SU-DHL-6 (cell line): ENCODE data around the gene RASGRF1.

Experiments
- H2AFZ ChIP-seq: fragments of 200-600 bp; sonication (generic); 2 replicates; pipeline ENCODE4 v1.6.1; 2014; ENCODE audit warnings: low read depth, mild to moderate bottlenecking, moderate library complexity, mixed read lengths, antibody characterized with exemption, low read length; ENCODE audit not compliant: severe bottlenecking
- H3F3A ChIP-seq: fragments of 200-600 bp; shearing (Covaris generic); 2 replicates; pipeline ENCODE4 v1.6.0; 2016; ENCODE audit warnings: antibody characterized with exemption, mild to moderate bottlenecking; ENCODE audit not compliant: insufficient read depth
- H3K27ac ChIP-seq: fragments of 200-600 bp; sonication (generic); 2 replicates; pipeline ENCODE4 v1.5.1; 2016; ENCODE audit warnings: low read depth, mild to moderate bottlenecking, low read length, moderate library complexity, mixed read lengths
- H3K27me3 ChIP-seq: fragments of 200-600 bp; sonication (generic), shearing (Covaris generic); 2 replicates; pipeline ENCODE4 v1.6.0; 2014; ENCODE audit warnings: mild to moderate bottlenecking, low read length
- H3K36me3 ChIP-seq: fragments of 200-600 bp; sonication (generic); 2 replicates; pipeline ENCODE4 v1.6.1; 2014; ENCODE audit warnings: mild to moderate bottlenecking, low read length, mixed read lengths
- H3K4me2 ChIP-seq: fragments of 300-600, 200-600 bp; shearing (Covaris generic), sonication (generic); 2 replicates; pipeline ENCODE4 v1.6.0; 2014; ENCODE audit warnings: low read length, low read depth, mild to moderate bottlenecking; ENCODE audit not compliant: poor library complexity, severe bottlenecking
- H3K4me3 ChIP-seq: fragments of 200-600 bp; sonication (generic); 2 replicates; pipeline ENCODE4 v1.5.1; 2014; ENCODE audit warnings: antibody characterized with exemption, low read length, mild to moderate bottlenecking, mixed read lengths; ENCODE audit not compliant: insufficient read depth, poor library complexity, severe bottlenecking
- H3K79me2 ChIP-seq: fragments of 200-600 bp; sonication (generic); 2 replicates; pipeline ENCODE4 v1.6.1; 2014; ENCODE audit warnings: mild to moderate bottlenecking, low read length, moderate library complexity; ENCODE audit not compliant: insufficient read depth
- H3K9ac ChIP-seq: fragments of 200-600 bp; sonication (generic); 2 replicates; pipeline ENCODE4 v1.7.0; 2014; ENCODE audit warnings: mild to moderate bottlenecking, low read length
- H3K9me2 ChIP-seq: fragments of 200-600 bp; sonication (generic); replicated peaks from 2 replicates; pipeline ENCODE4 v1.6.1; 2014; ENCODE audit warnings: low read length; ENCODE audit not compliant: insufficient read depth
- H3K9me3 ChIP-seq: fragments of 200-600 bp; sonication (generic); 2 replicates; pipeline ENCODE4 v1.6.1; 2014; ENCODE audit warnings: low read length, mixed read lengths; ENCODE audit not compliant: insufficient read depth
- H4K20me1 ChIP-seq: fragments of 200-600 bp; sonication (generic); 2 replicates; pipeline ENCODE4 v1.6.1; 2014; ENCODE audit warnings: low read depth, mild to moderate bottlenecking, antibody characterized with exemption, low read length, moderate library complexity, mixed read lengths
- CTCF ChIP-seq: fragments of 200-600 bp; sonication (generic); IDR thresholded peaks from one replicate; pipeline ENCODE4 v1.5.1; 2017; ENCODE audit warnings: antibody characterized with exemption, mild to moderate bottlenecking, low read length, moderate library complexity; ENCODE audit not compliant: insufficient read depth, poor library complexity, severe bottlenecking
- EZH2phosphoT487 ChIP-seq: fragments of 200-600 bp; sonication (generic), shearing (Covaris generic); conservative IDR thresholded peaks from 2 replicates; pipeline ENCODE4 v1.6.1; 2018; ENCODE audit warnings: mild to moderate bottlenecking, antibody characterized with exemption, low read length, moderate library complexity, mixed read lengths

RASGRF1 gene

GRCh38 chr15:79122991-79123390 is 32.4 kb upstream of the RASGRF1 start:
- Histone ChIP-seq H3K9ac (no peak overlapping the region), H4K20me1 (no peaks in the 10 kb centered on the region), H3K27me3 (no peaks in the 10 kb centered on the region), H3K36me3 (no peaks in the 10 kb centered on the region), H3K79me2 (no peaks in the 10 kb centered on the region), H3K9me2 (no peaks in the 10 kb centered on the region), H3K27ac (no peak overlapping the region), H3K4me2 (no peak overlapping the region), H3K9me3 (no peaks in the 10 kb centered on the region), H3K4me3 (no peak overlapping the region), H2AFZ (no peak overlapping the region), H3F3A (no peaks in the 10 kb centered on the region)
- no peak for TF ChIP-seq EZH2phosphoT487
- TF ChIP-seq CTCF: no peak

- Histone ChIP-seq H2AFZ (no peak overlapping the region), H3K27ac (no peak overlapping the region), H3K27me3 (no peaks in the 10 kb centered on the region), H3K4me2 (no peak overlapping the region), H3K79me2 (no peaks in the 10 kb centered on the region), H3K9ac (no peak overlapping the region), H4K20me1 (no peaks in the 10 kb centered on the region), H3K4me3 (no peak overlapping the region), H3F3A (no peaks in the 10 kb centered on the region), H3K9me2 (no peaks in the 10 kb centered on the region), H3K9me3 (no peaks in the 10 kb centered on the region), H3K36me3 (no peaks in the 10 kb centered on the region)
- no peak for TF ChIP-seq EZH2phosphoT487
- TF ChIP-seq CTCF: no peak
These were observed 31.8 kb upstream of the RASGRF1 start for GRCh38 chr15:79122391-79122790.

- Histone ChIP-seq H3K9me2 (no peaks in the 10 kb centered on the region), H3K9ac (no peak overlapping the region), H4K20me1 (no peaks in the 10 kb centered on the region), H3K4me3 (no peak overlapping the region), H3K79me2 (no peaks in the 10 kb centered on the region), H3F3A (no peaks in the 10 kb centered on the region), H3K9me3 (no peaks in the 10 kb centered on the region), H2AFZ (no peak overlapping the region), H3K27me3 (no peaks in the 10 kb centered on the region), H3K4me2 (no peak overlapping the region), H3K27ac (no peak overlapping the region), H3K36me3 (no peaks in the 10 kb centered on the region)
- TF ChIP-seq CTCF: no peak
- TF ChIP-seq EZH2phosphoT487: no peak
These were observed 31.0 kb upstream of the RASGRF1 start for GRCh38 chr15:79121571-79121970.
